DMS53 treated with DMSO at 0.1 percent for 48 hours (cell line): Measurements from ENCODE around the gene CIART.
"Not testable (repeated sequence)": the region's sequence is repeated elsewhere in the genome, so short reads cannot be mapped to it uniquely, and the experiment has no call there.

Experiments used
- DNase-seq: peaks from one replicate; lab custom pipeline; 2025; ENCODE audit not compliant: unreplicated experiment; lab: John Stamatoyannopoulos, UW

Gene CIART

GRCh38 chr1:150302338-150302737 lies 20.0 kb downstream of the CIART start:
- no peak for DNase-seq

GRCh38 chr1:150302902-150303301 lies 20.5 kb downstream of the CIART start:
- no peak for DNase-seq

- DNase-seq = not testable (repeated sequence)
Measured at GRCh38 chr1:150308585-150308984, 26.2 kb downstream of the CIART start.

- DNase-seq = peak; percentile 11
Measured at GRCh38 chr1:150309758-150310508, 27.6 kb downstream of the CIART start.

DNA sequence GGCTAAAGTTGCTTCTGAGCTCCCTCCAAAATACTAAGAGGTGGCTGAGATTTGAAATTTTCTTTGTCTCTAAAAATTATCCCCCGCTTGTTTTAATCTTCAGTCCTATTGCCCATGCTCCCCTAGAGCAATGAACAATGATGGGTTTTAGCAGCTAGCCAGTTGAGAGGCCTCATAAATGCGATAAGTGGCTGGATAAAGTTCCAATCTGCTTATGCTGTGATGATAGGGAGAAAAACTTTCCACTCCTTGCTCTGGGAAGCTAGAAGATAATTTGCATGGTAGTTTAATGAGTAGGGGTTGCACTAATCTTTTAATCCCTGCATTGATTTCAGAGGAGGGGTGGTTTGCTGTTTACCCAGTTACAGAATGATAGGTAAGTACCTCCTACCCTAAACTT lies 29.4 kb downstream of the CIART start:
- DNase-seq = no peak

GRCh38 chr1:150314691-150315090 lies 32.3 kb downstream of the CIART start:
- not testable (repeated sequence) for DNase-seq

DNA sequence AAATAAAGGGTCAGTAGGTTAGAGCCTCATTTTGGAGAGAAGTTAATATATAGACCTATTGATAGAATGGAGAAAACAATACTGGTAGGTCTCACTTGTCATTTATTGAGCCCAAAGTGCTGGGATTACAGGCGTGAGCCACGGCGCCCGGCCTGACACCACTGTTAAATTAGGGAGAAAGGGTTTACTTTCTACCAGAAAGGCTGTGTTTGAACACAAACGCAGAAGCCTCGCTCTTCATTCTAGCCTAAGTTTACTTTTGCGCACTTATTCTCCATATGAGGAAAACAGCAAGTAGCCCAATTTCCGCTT lies 38.3 kb downstream of the CIART start:
- no peak for DNase-seq

DNA sequence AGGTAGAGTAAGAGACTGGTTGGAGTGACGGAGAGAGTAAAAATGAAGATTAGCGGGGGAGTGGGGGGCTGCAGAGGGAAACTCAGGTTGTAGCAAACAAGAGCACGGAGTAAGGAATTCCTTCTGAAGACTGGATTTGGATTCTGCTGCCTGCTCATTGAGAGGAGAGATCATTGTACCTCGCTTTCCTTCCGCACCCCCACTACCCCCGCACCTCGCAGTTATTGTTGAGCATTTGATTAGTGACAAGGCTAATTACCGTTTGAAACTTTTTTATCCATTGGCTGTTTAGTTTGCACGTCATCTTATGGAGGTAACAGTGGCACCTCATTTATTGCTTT lies 39.4 kb downstream of the CIART start:
- DNase-seq = no peak

DNA sequence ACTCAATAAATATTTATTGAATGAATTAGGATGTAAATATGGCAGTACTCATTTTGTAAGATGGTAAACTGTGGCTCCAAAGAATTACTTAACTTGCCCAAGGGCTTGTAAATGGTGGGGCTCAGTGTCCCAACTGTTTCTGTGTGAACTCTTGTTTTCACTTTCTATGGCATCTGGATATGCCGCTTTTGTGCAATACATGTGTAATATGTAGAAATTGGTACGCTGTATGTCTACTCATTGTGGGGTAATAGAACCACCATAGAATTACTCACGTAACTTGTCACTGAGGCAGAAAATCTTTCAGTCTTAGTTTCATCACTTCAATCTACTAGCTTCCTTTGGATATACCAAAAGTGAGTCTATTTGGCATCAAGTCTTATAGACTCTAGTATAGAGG lies 40.0 kb downstream of the CIART start:
- no peak for DNase-seq

DNA sequence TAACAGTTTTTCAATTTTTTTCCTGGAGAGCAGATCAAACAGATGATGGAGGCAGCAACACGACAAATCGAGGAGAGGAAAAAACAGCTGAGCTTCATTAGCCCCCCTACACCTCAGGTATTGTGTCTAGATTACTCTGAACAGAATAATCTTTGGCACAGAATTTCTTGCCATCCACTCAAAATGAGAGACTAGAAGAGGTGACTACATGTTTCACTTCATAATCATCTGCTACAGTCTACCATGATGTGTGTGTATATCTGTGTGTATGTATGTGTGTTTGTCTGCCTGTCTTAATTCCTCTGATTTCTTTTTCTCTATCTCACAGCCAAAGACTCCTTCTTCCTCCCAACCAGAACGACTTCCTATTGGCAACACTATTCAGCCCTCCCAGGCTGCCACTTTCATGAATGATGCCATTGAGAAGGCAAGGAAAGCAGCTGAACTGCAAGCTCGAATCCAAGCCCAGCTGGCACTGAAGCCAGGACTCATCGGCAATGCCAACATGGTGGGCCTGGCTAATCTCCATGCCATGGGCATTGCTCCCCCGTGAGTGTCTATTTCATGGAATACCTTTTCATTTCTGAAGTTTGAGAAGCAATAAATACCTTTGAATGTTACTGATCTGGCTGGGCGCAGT lies 50.4 kb downstream of the CIART start:
- no peak for DNase-seq
